ENCODE data around the gene MMS22L. TPM values are rescaled to one million over a fixed set of nuclear protein-coding genes. Genes with fewer than 3 reads are reported as not detected.

Gene MMS22L
- polyA plus RNA-seq, 1 donor from 2014 or later = 8.3 TPM

DNA sequence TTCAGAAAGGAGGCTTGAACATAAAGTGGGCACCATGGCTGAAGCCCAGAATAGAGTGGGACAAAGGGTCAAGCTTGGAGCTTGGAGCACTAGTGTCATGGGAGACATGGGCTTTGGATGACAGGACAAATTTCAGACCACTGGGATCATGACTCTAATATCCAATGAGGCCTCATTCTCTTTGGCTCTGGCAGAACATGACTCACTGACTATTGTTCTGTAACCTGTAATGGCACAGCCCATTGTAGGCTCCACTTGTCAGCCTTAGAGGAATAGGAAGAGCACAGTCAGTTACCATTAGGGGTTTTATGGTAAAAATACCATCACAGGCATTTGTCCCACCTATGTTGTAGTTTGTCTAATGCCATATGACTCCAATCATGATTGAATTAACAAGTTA is 34.0 kb upstream of the MMS22L start:
- Histone ChIP-seq H3K9me2 (ENCODE audit: insufficient read depth, low read length) (no peaks in the 10 kb centered on the region), H2AFZ (ENCODE audit: low read depth, low read length) (no peak overlapping the region)

GRCh38 chr6:97312241-97312640 is 29.2 kb upstream of the MMS22L start:
- no peaks in the 10 kb centered on the region for H3F3A ChIP-seq (ENCODE audit: insufficient read depth, low read length, poor library complexity, severe bottlenecking)
- H3K27ac ChIP-seq (ENCODE audit: low read length) = no peak overlapping the region
- peaks cover 4% of the 10 kb centered on the region for H3K79me2 ChIP-seq (replicated peaks; ENCODE audit: insufficient read depth, low read length)
- TF ChIP-seq, protein P1, sequence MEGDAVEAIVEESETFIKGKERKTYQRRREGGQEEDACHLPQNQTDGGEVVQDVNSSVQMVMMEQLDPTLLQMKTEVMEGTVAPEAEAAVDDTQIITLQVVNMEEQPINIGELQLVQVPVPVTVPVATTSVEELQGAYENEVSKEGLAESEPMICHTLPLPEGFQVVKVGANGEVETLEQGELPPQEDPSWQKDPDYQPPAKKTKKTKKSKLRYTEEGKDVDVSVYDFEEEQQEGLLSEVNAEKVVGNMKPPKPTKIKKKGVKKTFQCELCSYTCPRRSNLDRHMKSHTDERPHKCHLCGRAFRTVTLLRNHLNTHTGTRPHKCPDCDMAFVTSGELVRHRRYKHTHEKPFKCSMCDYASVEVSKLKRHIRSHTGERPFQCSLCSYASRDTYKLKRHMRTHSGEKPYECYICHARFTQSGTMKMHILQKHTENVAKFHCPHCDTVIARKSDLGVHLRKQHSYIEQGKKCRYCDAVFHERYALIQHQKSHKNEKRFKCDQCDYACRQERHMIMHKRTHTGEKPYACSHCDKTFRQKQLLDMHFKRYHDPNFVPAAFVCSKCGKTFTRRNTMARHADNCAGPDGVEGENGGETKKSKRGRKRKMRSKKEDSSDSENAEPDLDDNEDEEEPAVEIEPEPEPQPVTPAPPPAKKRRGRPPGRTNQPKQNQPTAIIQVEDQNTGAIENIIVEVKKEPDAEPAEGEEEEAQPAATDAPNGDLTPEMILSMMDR (IDR thresholded peaks at IDR 0.05; ENCODE audit: poor library complexity, severe bottlenecking) = no peak
- TF ChIP-seq, protein P2, sequence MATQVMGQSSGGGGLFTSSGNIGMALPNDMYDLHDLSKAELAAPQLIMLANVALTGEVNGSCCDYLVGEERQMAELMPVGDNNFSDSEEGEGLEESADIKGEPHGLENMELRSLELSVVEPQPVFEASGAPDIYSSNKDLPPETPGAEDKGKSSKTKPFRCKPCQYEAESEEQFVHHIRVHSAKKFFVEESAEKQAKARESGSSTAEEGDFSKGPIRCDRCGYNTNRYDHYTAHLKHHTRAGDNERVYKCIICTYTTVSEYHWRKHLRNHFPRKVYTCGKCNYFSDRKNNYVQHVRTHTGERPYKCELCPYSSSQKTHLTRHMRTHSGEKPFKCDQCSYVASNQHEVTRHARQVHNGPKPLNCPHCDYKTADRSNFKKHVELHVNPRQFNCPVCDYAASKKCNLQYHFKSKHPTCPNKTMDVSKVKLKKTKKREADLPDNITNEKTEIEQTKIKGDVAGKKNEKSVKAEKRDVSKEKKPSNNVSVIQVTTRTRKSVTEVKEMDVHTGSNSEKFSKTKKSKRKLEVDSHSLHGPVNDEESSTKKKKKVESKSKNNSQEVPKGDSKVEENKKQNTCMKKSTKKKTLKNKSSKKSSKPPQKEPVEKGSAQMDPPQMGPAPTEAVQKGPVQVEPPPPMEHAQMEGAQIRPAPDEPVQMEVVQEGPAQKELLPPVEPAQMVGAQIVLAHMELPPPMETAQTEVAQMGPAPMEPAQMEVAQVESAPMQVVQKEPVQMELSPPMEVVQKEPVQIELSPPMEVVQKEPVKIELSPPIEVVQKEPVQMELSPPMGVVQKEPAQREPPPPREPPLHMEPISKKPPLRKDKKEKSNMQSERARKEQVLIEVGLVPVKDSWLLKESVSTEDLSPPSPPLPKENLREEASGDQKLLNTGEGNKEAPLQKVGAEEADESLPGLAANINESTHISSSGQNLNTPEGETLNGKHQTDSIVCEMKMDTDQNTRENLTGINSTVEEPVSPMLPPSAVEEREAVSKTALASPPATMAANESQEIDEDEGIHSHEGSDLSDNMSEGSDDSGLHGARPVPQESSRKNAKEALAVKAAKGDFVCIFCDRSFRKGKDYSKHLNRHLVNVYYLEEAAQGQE (IDR thresholded peaks at IDR 0.05; ENCODE audit: borderline replicate concordance) = no peak
- TF ChIP-seq POLR2AphosphoS5 (IDR thresholded peaks at IDR 0.05) = no peak
- TF ChIP-seq TAF1 (IDR thresholded peaks at IDR 0.05; ENCODE audit: low read depth) = no peak
- TF ChIP-seq EP300 (conservative IDR thresholded peaks at IDR 0.05; ENCODE audit: poor library complexity, severe bottlenecking) = no peak
- no peak overlapping the region for H3K9ac ChIP-seq (ENCODE audit: low read length)
- H3K4me3 ChIP-seq (ENCODE audit: low read length) = no peak overlapping the region
- no peaks in the 10 kb centered on the region for H4K20me1 ChIP-seq (ENCODE audit: insufficient read depth)
- no peaks in the 10 kb centered on the region for H3K9me3 ChIP-seq (ENCODE audit: low read length)
- no peak overlapping the region for H3K4me2 ChIP-seq (ENCODE audit: low read length)
- H3K27me3 ChIP-seq (ENCODE audit: insufficient read depth, low read depth, low read length) = no peaks in the 10 kb centered on the region
- no peaks in the 10 kb centered on the region for H3K36me3 ChIP-seq (ENCODE audit: insufficient read depth, low read length)
- H3K9me2 ChIP-seq (ENCODE audit: insufficient read depth, low read length) = no peaks in the 10 kb centered on the region
- no peak overlapping the region for H2AFZ ChIP-seq (ENCODE audit: low read depth, low read length)

More for the DNA sequence above, 34.0 kb upstream of the MMS22L start:
- no peaks in the 10 kb centered on the region for H3K79me2 ChIP-seq (replicated peaks; ENCODE audit: insufficient read depth, low read length)
- no peak overlapping the region for H3K4me3 ChIP-seq (ENCODE audit: low read length)
- no peak overlapping the region for H3K27ac ChIP-seq (ENCODE audit: low read length)
- H3F3A ChIP-seq (ENCODE audit: insufficient read depth, low read length, poor library complexity, severe bottlenecking) = no peaks in the 10 kb centered on the region
- H3K9ac ChIP-seq (ENCODE audit: low read length) = no peak overlapping the region
- no peaks in the 10 kb centered on the region for H3K27me3 ChIP-seq (ENCODE audit: insufficient read depth, low read depth, low read length)
- H3K9me3 ChIP-seq (ENCODE audit: low read length) = no peaks in the 10 kb centered on the region
- H3K36me3 ChIP-seq (ENCODE audit: insufficient read depth, low read length) = no peaks in the 10 kb centered on the region
- no peak overlapping the region for H3K4me2 ChIP-seq (ENCODE audit: low read length)
- TF ChIP-seq, protein P2 (IDR thresholded peaks at IDR 0.05; ENCODE audit: borderline replicate concordance) = no peak
- no peak for TF ChIP-seq EP300 (conservative IDR thresholded peaks at IDR 0.05; ENCODE audit: poor library complexity, severe bottlenecking)
- TF ChIP-seq RAD21 (conservative IDR thresholded peaks at IDR 0.05) = no peak
- no peaks in the 10 kb centered on the region for H4K20me1 ChIP-seq (ENCODE audit: insufficient read depth)

Measured in neural cell (in vitro differentiated cells).